Upper lobe of left lung (tissue), 4 donors: ENCODE results near the gene NR2F1-AS1.

Experiments used
- CTCF ChIP-seq, 6 experiments: fragments of 450-650 bp in 4 of 6; fragments of 200-600 bp in 2 of 6; sonication (generic) in 2 of 6; IDR thresholded peaks; one replicate each; pipeline ENCODE4 v1.5.1; 2016 to 2019; ENCODE audit warnings: antibody characterized with exemption in 6 of 6
- POLR2A ChIP-seq, 4 donors: fragments of 450-650 bp; IDR thresholded peaks; one replicate each; pipeline ENCODE4 v1.5.1; 2016 to 2017; ENCODE audit warnings: antibody characterized with exemption in 4 of 4, mild to moderate bottlenecking in 2 of 4

DNA sequence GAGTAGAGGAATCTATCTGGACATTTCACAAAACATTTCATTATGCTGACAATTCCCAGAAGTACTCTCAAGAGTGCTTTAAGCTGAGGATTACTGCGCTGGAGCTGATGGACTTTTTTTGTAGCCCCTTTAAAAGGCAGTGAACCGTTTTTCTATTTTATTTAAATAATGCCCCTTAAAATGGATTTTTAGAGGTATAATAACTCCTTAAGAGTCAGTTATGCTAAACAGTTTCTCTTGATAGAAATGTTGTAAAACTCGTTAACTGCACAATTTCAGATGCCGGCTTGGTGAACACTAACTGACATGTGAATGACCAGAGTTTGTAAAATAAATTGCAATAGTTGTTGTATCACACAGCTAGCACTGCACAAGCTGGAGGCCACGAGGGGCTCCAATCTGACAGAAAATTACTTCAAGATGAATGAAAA lies 174.0 kb downstream of the NR2F1-AS1 start:
- no peak for TF ChIP-seq POLR2A (IDR thresholded peaks at IDR 0.05)
- no peak for TF ChIP-seq CTCF (IDR thresholded peaks at IDR 0.05)
